ENCODE data around the gene MB21D2.
A peak's percentile ranks its signal among the peaks of the same experiment; 100 is the strongest.
"Not testable (repeated sequence)": the region's sequence is repeated elsewhere in the genome, so short reads cannot be mapped to it uniquely, and the experiment has no call there.

MB21D2 gene

DNA sequence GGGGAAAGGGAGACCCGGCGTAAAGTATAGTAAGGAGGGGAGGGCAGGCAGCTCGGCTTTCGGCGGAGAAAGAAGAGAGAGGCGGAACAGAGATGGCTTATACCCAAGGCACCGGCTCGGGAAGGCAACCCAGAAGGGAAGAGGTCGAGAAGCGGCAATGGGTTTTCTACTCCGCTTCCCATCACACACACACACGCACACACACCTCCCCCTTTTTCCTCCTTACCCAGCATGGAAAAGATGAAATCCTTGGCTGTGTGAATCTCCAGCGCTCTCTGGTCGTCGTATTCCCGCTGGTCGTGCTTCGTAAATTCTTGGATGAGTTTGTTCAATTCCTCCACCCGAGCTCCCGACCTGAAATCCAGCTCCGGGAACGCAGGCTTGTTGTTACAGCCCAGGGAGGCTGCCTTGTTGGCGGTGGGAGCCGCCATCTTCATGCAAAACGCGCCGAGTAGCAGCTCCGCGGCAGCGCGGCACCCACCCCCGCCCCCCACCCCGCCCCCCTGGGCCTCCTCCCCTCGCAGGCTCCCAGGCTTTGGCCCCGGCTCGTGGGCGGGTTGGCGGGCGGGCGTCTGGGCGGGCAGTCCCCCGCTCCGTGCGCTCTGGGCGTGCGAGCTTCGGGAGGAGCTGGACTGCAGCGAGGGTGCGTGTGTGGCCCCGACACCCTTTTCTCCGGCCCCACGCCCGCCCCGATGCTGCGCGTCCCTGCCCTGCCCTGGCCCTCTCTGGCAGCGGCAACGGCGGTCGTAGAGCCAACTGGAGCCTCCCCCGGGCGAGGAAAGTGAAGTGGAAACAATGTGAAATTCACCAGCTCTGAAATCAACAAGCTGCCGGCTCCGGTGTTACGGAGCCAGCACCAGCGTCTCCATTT lies at the start of gene MB21D2:
Gene MB21D2 (minus strand): TSS at position 453 of the 871 bp plus-strand sequence. CDS start 16 bp downstream, at position 437.
- peak within 1 kb of the TSS; percentile 85 for H3K4me3 ChIP-seq (ENCODE audit: low read depth, low read length)
- TF ChIP-seq, protein P1, sequence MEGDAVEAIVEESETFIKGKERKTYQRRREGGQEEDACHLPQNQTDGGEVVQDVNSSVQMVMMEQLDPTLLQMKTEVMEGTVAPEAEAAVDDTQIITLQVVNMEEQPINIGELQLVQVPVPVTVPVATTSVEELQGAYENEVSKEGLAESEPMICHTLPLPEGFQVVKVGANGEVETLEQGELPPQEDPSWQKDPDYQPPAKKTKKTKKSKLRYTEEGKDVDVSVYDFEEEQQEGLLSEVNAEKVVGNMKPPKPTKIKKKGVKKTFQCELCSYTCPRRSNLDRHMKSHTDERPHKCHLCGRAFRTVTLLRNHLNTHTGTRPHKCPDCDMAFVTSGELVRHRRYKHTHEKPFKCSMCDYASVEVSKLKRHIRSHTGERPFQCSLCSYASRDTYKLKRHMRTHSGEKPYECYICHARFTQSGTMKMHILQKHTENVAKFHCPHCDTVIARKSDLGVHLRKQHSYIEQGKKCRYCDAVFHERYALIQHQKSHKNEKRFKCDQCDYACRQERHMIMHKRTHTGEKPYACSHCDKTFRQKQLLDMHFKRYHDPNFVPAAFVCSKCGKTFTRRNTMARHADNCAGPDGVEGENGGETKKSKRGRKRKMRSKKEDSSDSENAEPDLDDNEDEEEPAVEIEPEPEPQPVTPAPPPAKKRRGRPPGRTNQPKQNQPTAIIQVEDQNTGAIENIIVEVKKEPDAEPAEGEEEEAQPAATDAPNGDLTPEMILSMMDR (conservative IDR thresholded peaks at IDR 0.05; ENCODE audit: low read depth, low read length), result peak; percentile 27
- DNase-seq (ENCODE audit: low read depth), result peak; percentile 88

- H3K4me3 ChIP-seq (ENCODE audit: low read depth, low read length); DNase-seq (ENCODE audit: low read depth): not testable (repeated sequence)
Measured at GRCh38 chr3:192964959-192965719, 47.5 kb upstream of the MB21D2 start.

DNA sequence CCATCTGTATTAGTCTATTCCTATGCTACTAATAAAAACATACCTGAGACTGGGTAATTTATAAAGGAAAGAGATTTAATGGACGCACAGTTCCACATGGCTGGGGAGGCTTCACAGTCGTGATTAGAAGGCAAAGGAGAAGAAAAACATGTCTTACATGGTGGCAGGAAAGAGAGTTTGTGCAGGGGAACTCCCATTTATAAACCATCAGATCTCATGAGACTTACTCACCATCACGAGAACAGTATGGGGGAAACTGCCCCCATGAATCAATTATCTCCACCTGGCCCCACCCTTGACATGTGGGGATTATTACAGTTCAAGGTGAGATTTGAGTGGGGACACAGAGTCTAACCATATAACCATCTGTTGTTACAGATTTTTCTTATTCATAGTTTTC lies 42.1 kb upstream of the MB21D2 start:
- TF ChIP-seq, protein P1 (conservative IDR thresholded peaks at IDR 0.05; ENCODE audit: low read depth, low read length), result no peak
- H3K4me3 ChIP-seq (ENCODE audit: low read depth, low read length), result no peak overlapping the region
- no peak for DNase-seq (ENCODE audit: low read depth)

GRCh38 chr3:192958219-192958872 lies 40.7 kb upstream of the MB21D2 start:
- no peak overlapping the region for H3K4me3 ChIP-seq (ENCODE audit: low read depth, low read length)
- TF ChIP-seq, protein P1 (conservative IDR thresholded peaks at IDR 0.05; ENCODE audit: low read depth, low read length), result no peak
- no peak for DNase-seq (ENCODE audit: low read depth)

DNA sequence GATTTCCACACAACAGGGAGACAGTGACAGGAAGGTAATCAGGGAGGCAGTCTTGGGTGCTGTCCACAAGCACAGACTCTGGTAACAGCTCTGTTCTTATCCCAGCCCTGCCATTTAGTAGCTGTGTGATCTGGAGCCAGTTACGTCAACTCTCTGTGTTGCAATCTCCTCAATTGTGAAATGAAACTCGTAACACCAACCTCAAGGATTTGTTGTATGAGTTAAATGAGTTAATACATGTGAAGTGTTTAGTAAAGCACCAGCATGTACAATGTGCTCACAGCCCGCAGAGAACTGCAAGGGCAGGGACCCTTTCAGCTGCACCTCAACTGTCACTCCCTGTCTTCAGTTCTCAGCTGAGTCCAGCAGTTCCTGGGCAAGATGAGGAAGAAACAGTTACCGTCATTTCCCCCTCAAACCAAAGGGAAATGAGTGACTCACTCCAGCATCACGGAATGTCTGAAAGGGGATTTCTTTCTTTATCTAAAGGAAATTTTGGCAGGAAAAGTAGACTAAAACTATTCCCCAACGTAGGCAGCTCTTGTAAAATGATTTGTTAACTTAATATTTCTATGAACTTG lies 39.9 kb upstream of the MB21D2 start:
- TF ChIP-seq, protein P1 (conservative IDR thresholded peaks at IDR 0.05; ENCODE audit: low read depth, low read length), result no peak
- peak overlapping the region; percentile 41 for H3K4me3 ChIP-seq (ENCODE audit: low read depth, low read length)
- DNase-seq (ENCODE audit: low read depth), result peak; percentile 97

- no peak for DNase-seq (ENCODE audit: low read depth)
- no peak overlapping the region for H3K4me3 ChIP-seq (ENCODE audit: low read depth, low read length)
- TF ChIP-seq, protein P1 (conservative IDR thresholded peaks at IDR 0.05; ENCODE audit: low read depth, low read length), result no peak
Measured at GRCh38 chr3:192953926-192954325, 36.3 kb upstream of the MB21D2 start.

- no peak for DNase-seq (ENCODE audit: low read depth)
- TF ChIP-seq, protein P1 (conservative IDR thresholded peaks at IDR 0.05; ENCODE audit: low read depth, low read length), result no peak
- H3K4me3 ChIP-seq (ENCODE audit: low read depth, low read length), result no peak overlapping the region
Measured at GRCh38 chr3:192947421-192947820, 29.8 kb upstream of the MB21D2 start.
